ENCODE data around the gene RPS27.
"Not testable (repeated sequence)": the region's sequence is repeated elsewhere in the genome, so short reads cannot be mapped to it uniquely, and the experiment has no call there.

RPS27 gene

GRCh38 chr1:153984123-153984894 lies 6.3 kb upstream of the RPS27 start:
- Histone ChIP-seq H3K4me3 (ENCODE audit: low read depth in 1 of 5, low read length in 5 of 5) (peak overlapping the region in 3 of 5 donors; percentile 79 to 81 (median 80)), H3K27ac (ENCODE audit: low read depth, low read length) (peak overlapping the region; percentile 91), H3K36me3 (ENCODE audit: control insufficient read depth in 5 of 5, insufficient read depth in 5 of 5, low read length in 5 of 5) (peaks cover 0 to 15% (median 10%) of the 10 kb centered on the region in 5 donors), H3K9ac (ENCODE audit: low read length in 5 of 5) (peak overlapping the region in 4 of 5 donors; percentile 44 to 90 (median 64)), H3K27me3 (ENCODE audit: control insufficient read depth in 5 of 5, insufficient read depth in 4 of 5, low read length in 5 of 5) (no peaks in the 10 kb centered on the region), H3K9me3 (ENCODE audit: control insufficient read depth in 5 of 5, low read length in 5 of 5) (no peaks in the 10 kb centered on the region), H3K4me1 (ENCODE audit: control insufficient read depth in 5 of 5, insufficient read depth in 5 of 5, low read length in 5 of 5) (peaks cover 6 to 37% (median 23%) of the 10 kb centered on the region in 5 donors)

DNA sequence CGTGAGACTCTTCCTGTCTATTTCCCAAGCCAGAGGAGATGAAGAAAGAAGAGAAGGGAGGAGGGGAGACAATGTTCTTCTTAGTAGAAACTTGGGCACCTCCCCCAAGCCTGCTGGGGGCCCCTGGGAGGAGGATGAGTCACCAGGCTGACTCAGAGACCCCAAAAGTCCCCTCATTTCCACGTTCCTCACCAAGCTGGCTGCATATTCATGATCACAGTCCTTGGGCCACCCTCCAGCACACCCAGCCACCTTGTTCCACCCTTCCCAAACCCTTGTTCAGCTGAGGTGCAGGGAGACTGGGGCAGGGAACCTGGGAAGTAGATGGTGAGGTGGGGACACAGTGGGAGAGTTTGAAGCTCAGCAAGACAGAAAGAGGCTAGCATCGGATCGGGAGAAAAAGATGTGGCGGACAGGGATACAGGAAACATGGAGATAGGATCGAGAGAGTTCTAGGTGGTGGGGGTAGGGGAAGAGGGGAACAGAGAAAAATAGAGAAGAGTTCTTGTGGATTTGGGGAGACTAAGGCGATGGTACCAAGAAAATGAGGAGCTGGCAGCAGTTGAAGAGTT lies 5.1 kb upstream of the RPS27 start:
- H3K4me3 ChIP-seq (ENCODE audit: low read depth in 1 of 5, low read length in 5 of 5), result peak overlapping the region; percentile 74 to 93 (median 80)
- H3K9ac ChIP-seq (ENCODE audit: low read length in 5 of 5), result peak overlapping the region; percentile 21 to 93 (median 86)
- peaks cover 0 to 15% (median 10%) of the 10 kb centered on the region in 5 donors for H3K36me3 ChIP-seq (ENCODE audit: control insufficient read depth in 5 of 5, insufficient read depth in 5 of 5, low read length in 5 of 5)
- no peaks in the 10 kb centered on the region for H3K9me3 ChIP-seq (ENCODE audit: control insufficient read depth in 5 of 5, low read length in 5 of 5)
- peaks cover 6 to 40% (median 24%) of the 10 kb centered on the region in 5 donors for H3K4me1 ChIP-seq (ENCODE audit: control insufficient read depth in 5 of 5, insufficient read depth in 5 of 5, low read length in 5 of 5)
- no peaks in the 10 kb centered on the region for H3K27me3 ChIP-seq (ENCODE audit: control insufficient read depth in 5 of 5, insufficient read depth in 4 of 5, low read length in 5 of 5)
- H3K27ac ChIP-seq (ENCODE audit: low read depth, low read length), result peak overlapping the region; percentile 91

DNA sequence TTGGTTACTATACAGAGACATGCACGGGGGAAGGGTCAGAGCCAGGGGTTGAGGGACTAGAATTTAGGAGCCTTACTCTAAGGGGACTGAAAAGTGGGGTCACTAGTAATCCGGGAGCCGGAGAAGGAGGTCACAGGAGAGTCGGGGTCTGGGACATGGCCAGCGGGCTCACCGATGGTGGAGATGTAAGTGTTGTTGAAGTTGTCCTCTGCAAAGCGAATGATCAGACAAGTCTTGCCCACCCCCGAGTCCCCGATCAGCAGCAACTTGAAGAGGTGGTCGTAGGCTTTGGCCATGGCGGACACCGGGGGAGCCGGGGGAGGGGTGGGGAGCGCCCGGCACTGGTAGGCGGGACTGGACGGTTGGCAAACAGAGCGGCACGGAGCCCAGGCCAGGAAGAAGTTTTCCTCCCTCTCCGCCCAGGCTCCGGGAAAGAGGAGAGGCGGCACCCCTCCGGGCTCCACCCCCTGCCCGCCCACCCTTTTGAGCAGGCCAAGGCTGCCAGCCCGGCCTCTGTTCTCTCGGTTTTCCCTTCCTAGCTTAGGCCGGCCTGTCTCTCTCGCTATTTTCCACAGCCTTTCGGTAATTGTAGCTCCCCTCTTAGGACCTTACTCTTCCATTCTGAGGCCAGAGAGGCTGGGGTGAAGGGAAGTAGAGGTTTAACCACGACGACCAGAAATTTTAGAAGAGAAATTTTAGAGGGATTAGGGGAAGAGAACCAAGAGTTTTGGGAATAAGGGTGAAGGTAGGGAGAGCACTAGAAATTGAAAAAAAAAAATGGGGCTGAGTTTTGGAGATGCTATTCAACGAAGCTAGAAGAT lies 4.4 kb upstream of the RPS27 start, which contains the start of gene RAB13:
RAB13 (minus strand) TSS at position 399 of the 821 bp plus-strand sequence; CDS start at position 296, 103 bp downstream.
- H3K27ac ChIP-seq (ENCODE audit: low read depth, low read length), result peak within 1 kb of the TSS; percentile 91
- H3K9me3 ChIP-seq (ENCODE audit: control insufficient read depth in 5 of 5, low read length in 5 of 5), result no peaks in the 10 kb centered on the region
- no peaks in the 10 kb centered on the region for H3K27me3 ChIP-seq (ENCODE audit: control insufficient read depth in 5 of 5, insufficient read depth in 4 of 5, low read length in 5 of 5)
- H3K4me1 ChIP-seq (ENCODE audit: control insufficient read depth in 5 of 5, insufficient read depth in 5 of 5, low read length in 5 of 5), result peaks cover 6 to 34% (median 27%) of the 10 kb centered on the region in 5 donors
- peaks cover 0 to 15% (median 9%) of the 10 kb centered on the region in 5 donors for H3K36me3 ChIP-seq (ENCODE audit: control insufficient read depth in 5 of 5, insufficient read depth in 5 of 5, low read length in 5 of 5)
- peak within 1 kb of the TSS; percentile 74 to 93 (median 80) for H3K4me3 ChIP-seq (ENCODE audit: low read depth in 1 of 5, low read length in 5 of 5)
- peak within 1 kb of the TSS; percentile 22 to 93 (median 90) for H3K9ac ChIP-seq (ENCODE audit: low read length in 5 of 5)

GRCh38 chr1:153987621-153988020 lies 2.9 kb upstream of the RPS27 start:
- Histone ChIP-seq H3K4me1 (ENCODE audit: control insufficient read depth in 5 of 5, insufficient read depth in 5 of 5, low read length in 5 of 5) (peaks cover 8 to 45% (median 40%) of the 10 kb centered on the region in 5 donors), H3K9me3 (ENCODE audit: control insufficient read depth in 5 of 5, low read length in 5 of 5) (no peaks in the 10 kb centered on the region), H3K4me3 (ENCODE audit: low read depth in 1 of 5, low read length in 5 of 5) (no peak overlapping the region), H3K27me3 (ENCODE audit: control insufficient read depth in 5 of 5, insufficient read depth in 4 of 5, low read length in 5 of 5) (no peaks in the 10 kb centered on the region), H3K36me3 (ENCODE audit: control insufficient read depth in 5 of 5, insufficient read depth in 5 of 5, low read length in 5 of 5) (peaks cover 7 to 15% (median 10%) of the 10 kb centered on the region in 5 donors), H3K27ac (ENCODE audit: low read depth, low read length) (no peak overlapping the region), H3K9ac (ENCODE audit: low read length in 5 of 5) (no peak overlapping the region)

GRCh38 chr1:153991151-153991630 lies 629 bp downstream of the RPS27 start:
- Histone ChIP-seq H3K27me3 (ENCODE audit: control insufficient read depth in 5 of 5, insufficient read depth in 4 of 5, low read length in 5 of 5) (no peaks in the 10 kb centered on the region), H3K27ac (ENCODE audit: low read depth, low read length) (peak overlapping the region; percentile 95), H3K36me3 (ENCODE audit: control insufficient read depth in 5 of 5, insufficient read depth in 5 of 5, low read length in 5 of 5) (peaks cover 11 to 38% (median 24%) of the 10 kb centered on the region in 5 donors), H3K4me3 (ENCODE audit: low read depth in 1 of 5, low read length in 5 of 5) (peak overlapping the region; percentile 95 to 100 (median 99)), H3K9me3 (ENCODE audit: control insufficient read depth in 5 of 5, low read length in 5 of 5) (no peaks in the 10 kb centered on the region), H3K4me1 (ENCODE audit: control insufficient read depth in 5 of 5, insufficient read depth in 5 of 5, low read length in 5 of 5) (peaks cover 3 to 30% (median 27%) of the 10 kb centered on the region in 5 donors), H3K9ac (ENCODE audit: low read length in 5 of 5) (peak overlapping the region; percentile 91 to 99 (median 95))

DNA sequence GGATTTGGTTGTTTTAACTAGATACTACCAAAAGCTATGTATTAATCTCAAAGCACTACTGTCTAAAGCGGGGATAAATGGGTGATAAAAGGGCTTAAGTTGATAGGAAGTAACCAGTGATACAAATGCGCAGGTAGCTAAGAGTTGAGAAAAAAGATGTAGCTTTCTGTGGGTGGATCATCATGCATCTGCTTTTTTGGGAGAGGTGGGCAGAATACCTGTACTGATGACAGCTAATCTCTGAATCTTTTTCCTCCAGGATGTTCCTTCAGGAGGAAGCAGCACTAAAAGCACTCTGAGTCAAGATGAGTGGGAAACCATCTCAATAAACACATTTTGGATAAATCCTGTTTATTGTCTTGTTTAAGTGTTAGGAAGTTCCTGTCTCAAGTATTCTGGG lies 1.2 kb downstream of the RPS27 start:
- H3K9ac ChIP-seq (ENCODE audit: low read length in 5 of 5), result peak overlapping the region in 4 of 5 donors; percentile 93 to 99 (median 96)
- H3K4me1 ChIP-seq (ENCODE audit: control insufficient read depth in 5 of 5, insufficient read depth in 5 of 5, low read length in 5 of 5), result peaks cover 3 to 24% (median 23%) of the 10 kb centered on the region in 5 donors
- H3K27ac ChIP-seq (ENCODE audit: low read depth, low read length), result peak overlapping the region; percentile 95
- H3K36me3 ChIP-seq (ENCODE audit: control insufficient read depth in 5 of 5, insufficient read depth in 5 of 5, low read length in 5 of 5), result peaks cover 11 to 39% (median 24%) of the 10 kb centered on the region in 5 donors
- H3K9me3 ChIP-seq (ENCODE audit: control insufficient read depth in 5 of 5, low read length in 5 of 5), result no peaks in the 10 kb centered on the region
- peak overlapping the region; percentile 95 to 100 (median 99) for H3K4me3 ChIP-seq (ENCODE audit: low read depth in 1 of 5, low read length in 5 of 5)
- H3K27me3 ChIP-seq (ENCODE audit: control insufficient read depth in 5 of 5, insufficient read depth in 4 of 5, low read length in 5 of 5), result no peaks in the 10 kb centered on the region

- no peak overlapping the region for H3K4me3 ChIP-seq (ENCODE audit: low read depth in 1 of 5, low read length in 5 of 5)
- peaks cover 2 to 22% (median 20%) of the 10 kb centered on the region in 5 donors for H3K4me1 ChIP-seq (ENCODE audit: control insufficient read depth in 5 of 5, insufficient read depth in 5 of 5, low read length in 5 of 5)
- H3K27me3 ChIP-seq (ENCODE audit: control insufficient read depth in 5 of 5, insufficient read depth in 4 of 5, low read length in 5 of 5), result no peaks in the 10 kb centered on the region
- H3K27ac ChIP-seq (ENCODE audit: low read depth, low read length), result no peak overlapping the region
- H3K9ac ChIP-seq (ENCODE audit: low read length in 5 of 5), result no peak overlapping the region
- H3K36me3 ChIP-seq (ENCODE audit: control insufficient read depth in 5 of 5, insufficient read depth in 5 of 5, low read length in 5 of 5), result peaks cover 11 to 39% (median 24%) of the 10 kb centered on the region in 5 donors
- H3K9me3 ChIP-seq (ENCODE audit: control insufficient read depth in 5 of 5, low read length in 5 of 5), result no peaks in the 10 kb centered on the region
Measured at GRCh38 chr1:153995202-153995601, 4.6 kb downstream of the RPS27 start.

DNA sequence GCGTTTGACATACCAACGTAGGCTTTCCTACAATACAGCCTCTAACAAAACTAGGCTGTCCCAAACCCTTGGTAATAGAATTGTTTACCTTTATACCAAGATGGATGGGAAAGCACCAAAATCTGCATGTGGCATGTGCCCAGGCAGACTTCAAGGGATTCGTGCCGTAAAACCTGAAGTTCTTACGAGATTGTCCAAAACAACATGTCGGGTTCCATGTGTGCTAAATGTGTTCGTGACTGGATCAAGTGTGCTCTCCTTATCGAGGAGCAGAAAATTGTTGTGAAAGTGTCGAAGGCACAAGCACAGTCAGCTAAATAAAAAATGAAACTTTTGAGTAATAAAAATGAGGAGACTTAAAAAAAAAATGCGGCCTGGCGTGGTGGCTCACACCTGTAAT lies 5.1 kb downstream of the RPS27 start:
- Histone ChIP-seq H3K27me3 (ENCODE audit: control insufficient read depth in 5 of 5, insufficient read depth in 4 of 5, low read length in 5 of 5) (no peaks in the 10 kb centered on the region), H3K4me3 (ENCODE audit: low read depth in 1 of 5, low read length in 5 of 5) (no peak overlapping the region), H3K9ac (ENCODE audit: low read length in 5 of 5) (no peak overlapping the region), H3K9me3 (ENCODE audit: control insufficient read depth in 5 of 5, low read length in 5 of 5) (no peaks in the 10 kb centered on the region), H3K36me3 (ENCODE audit: control insufficient read depth in 5 of 5, insufficient read depth in 5 of 5, low read length in 5 of 5) (peaks cover 11 to 39% (median 24%) of the 10 kb centered on the region in 5 donors), H3K4me1 (ENCODE audit: control insufficient read depth in 5 of 5, insufficient read depth in 5 of 5, low read length in 5 of 5) (peaks cover 2 to 21% (median 19%) of the 10 kb centered on the region in 5 donors), H3K27ac (ENCODE audit: low read depth, low read length) (no peak overlapping the region)

GRCh38 chr1:153996882-153997281 lies 6.3 kb downstream of the RPS27 start:
- H3K27ac ChIP-seq (ENCODE audit: low read depth, low read length); H3K4me3 ChIP-seq (ENCODE audit: low read depth in 1 of 5, low read length in 5 of 5); H3K9ac ChIP-seq (ENCODE audit: low read length in 5 of 5); H3K27me3 ChIP-seq (ENCODE audit: control insufficient read depth in 5 of 5, insufficient read depth in 4 of 5, low read length in 5 of 5); H3K9me3 ChIP-seq (ENCODE audit: control insufficient read depth in 5 of 5, low read length in 5 of 5): not testable (repeated sequence)
- peaks cover 7 to 37% (median 23%) of the 10 kb centered on the region in 5 donors for H3K36me3 ChIP-seq (ENCODE audit: control insufficient read depth in 5 of 5, insufficient read depth in 5 of 5, low read length in 5 of 5)
- peaks cover 2 to 13% (median 10%) of the 10 kb centered on the region in 5 donors for H3K4me1 ChIP-seq (ENCODE audit: control insufficient read depth in 5 of 5, insufficient read depth in 5 of 5, low read length in 5 of 5)

Measured in subcutaneous abdominal adipose tissue (tissue), 5 donors.